ENCODE data around the gene CPS1. TPM values are rescaled to one million over a fixed set of nuclear protein-coding genes. Genes with fewer than 3 reads are reported as not detected.

The CPS1 gene
- total and polyA plus RNA-seq, 11 donors = 0.61 to 5.3 (median 1.8) TPM

DNA sequence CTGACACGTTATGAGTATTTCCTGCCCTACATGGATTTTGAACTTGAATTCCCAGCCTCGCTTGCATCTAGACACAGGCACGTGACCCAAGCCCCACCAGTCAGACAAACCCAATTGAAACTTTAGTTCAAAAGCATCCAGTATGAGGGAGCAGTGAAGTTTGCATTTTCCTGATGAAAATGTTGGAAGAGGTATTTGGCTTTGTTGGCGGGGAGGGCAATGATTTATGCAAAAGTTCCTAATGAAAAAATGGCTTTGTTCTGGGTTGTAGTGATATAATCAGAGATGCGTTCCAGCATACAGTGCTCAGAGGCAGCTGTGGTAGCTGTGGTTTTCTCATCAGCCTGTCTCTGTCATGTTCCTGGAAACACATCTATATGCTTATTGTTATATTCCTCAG lies 36.8 kb upstream of the CPS1 start:
- Histone ChIP-seq H3K9me3 (peaks cover 0 to 8% (median 0%) of the 10 kb centered on the region in 12 donors), H3K27ac (no peak overlapping the region), H3K36me3 (no peaks in the 10 kb centered on the region), H3K4me3 (no peak overlapping the region), H3K4me1 (no peaks in the 10 kb centered on the region), H3K27me3 (no peaks in the 10 kb centered on the region)
- DNase-seq (no peak), ATAC-seq (no peak)
- intact Hi-C loops (cut with DNase I) = no loop called here
- WGBS, 4 donors = 75 to 85% (median 82%) methylated on average over 5 of the region's 5 CpGs
- TF ChIP-seq, protein P1, sequence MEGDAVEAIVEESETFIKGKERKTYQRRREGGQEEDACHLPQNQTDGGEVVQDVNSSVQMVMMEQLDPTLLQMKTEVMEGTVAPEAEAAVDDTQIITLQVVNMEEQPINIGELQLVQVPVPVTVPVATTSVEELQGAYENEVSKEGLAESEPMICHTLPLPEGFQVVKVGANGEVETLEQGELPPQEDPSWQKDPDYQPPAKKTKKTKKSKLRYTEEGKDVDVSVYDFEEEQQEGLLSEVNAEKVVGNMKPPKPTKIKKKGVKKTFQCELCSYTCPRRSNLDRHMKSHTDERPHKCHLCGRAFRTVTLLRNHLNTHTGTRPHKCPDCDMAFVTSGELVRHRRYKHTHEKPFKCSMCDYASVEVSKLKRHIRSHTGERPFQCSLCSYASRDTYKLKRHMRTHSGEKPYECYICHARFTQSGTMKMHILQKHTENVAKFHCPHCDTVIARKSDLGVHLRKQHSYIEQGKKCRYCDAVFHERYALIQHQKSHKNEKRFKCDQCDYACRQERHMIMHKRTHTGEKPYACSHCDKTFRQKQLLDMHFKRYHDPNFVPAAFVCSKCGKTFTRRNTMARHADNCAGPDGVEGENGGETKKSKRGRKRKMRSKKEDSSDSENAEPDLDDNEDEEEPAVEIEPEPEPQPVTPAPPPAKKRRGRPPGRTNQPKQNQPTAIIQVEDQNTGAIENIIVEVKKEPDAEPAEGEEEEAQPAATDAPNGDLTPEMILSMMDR (IDR thresholded peaks at IDR 0.05) = no peak
- TF ChIP-seq POLR2A (IDR thresholded peaks at IDR 0.05) = no peak

DNA sequence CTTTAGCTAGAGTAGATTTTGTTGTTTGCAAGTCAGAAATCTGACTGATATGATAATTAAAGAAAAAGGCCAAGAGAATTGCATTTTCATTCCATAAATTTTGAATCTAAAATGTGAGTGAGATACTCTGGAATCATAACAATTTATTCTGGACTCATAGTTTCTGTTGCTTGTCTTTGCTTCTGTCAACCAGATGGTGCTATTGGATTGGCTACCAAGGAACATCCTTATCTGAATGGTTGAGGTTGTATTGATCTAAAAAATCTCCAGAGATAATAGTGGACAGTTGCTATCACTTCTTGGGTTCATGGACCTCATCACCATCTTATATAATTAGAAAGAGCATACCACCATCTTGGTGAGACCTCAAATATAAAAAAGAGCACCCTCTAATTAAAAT lies 34.0 kb upstream of the CPS1 start:
- H3K4me1 ChIP-seq = no peaks in the 10 kb centered on the region
- no peaks in the 10 kb centered on the region for H3K36me3 ChIP-seq
- TF ChIP-seq, protein P1 (IDR thresholded peaks at IDR 0.05) = no peak
- no peak for TF ChIP-seq POLR2A (IDR thresholded peaks at IDR 0.05)
- intact Hi-C loops (cut with DNase I) = no loop called here
- no peaks in the 10 kb centered on the region for H3K27me3 ChIP-seq
- no peak overlapping the region for H3K27ac ChIP-seq
- no peak overlapping the region for H3K4me3 ChIP-seq
- DNase-seq (no peak), ATAC-seq (no peak)
- no peaks in the 10 kb centered on the region for H3K9me3 ChIP-seq

DNA sequence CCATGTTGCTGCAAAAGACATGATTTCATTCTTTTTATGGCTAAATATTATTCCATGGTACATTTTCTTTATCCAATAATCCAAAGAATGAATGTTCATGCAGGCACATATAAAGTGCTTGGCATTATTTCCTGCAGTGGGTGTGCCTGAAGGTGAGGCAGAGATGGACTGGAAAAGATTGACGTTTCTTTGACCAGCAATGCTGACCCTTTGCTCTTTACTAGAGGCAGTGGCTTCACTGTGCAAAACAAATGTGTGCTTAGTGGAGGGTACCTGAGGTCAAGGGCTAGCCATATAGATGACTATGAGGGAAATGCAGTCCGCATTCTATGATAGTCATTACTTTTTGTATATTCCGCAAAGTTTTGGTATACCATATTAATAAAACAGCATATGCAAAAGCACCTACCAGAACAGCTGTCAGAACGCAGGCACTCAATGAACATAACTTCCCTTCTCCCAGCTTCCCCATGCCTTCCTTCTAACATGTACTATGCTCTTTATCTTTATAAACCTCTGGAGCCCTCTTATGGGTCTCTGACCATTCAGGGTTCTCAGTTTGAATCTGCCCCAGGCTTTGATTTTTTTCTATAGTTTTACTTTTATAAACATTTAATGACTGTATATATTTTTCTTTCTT lies 32.6 kb upstream of the CPS1 start:
- no peaks in the 10 kb centered on the region for H3K36me3 ChIP-seq
- H3K9me3 ChIP-seq = no peaks in the 10 kb centered on the region
- H3K27ac ChIP-seq = no peak overlapping the region
- DNase-seq (no peak), ATAC-seq (no peak)
- 83 to 88% (median 85%) methylated on average over 4 of the region's 4 CpGs for WGBS, 4 donors
- TF ChIP-seq, protein P1 (IDR thresholded peaks at IDR 0.05) = no peak
- TF ChIP-seq POLR2A (IDR thresholded peaks at IDR 0.05) = no peak
- no peak overlapping the region for H3K4me3 ChIP-seq
- no peaks in the 10 kb centered on the region for H3K27me3 ChIP-seq
- intact Hi-C loops (cut with DNase I) = no loop called here
- H3K4me1 ChIP-seq = no peaks in the 10 kb centered on the region

DNA sequence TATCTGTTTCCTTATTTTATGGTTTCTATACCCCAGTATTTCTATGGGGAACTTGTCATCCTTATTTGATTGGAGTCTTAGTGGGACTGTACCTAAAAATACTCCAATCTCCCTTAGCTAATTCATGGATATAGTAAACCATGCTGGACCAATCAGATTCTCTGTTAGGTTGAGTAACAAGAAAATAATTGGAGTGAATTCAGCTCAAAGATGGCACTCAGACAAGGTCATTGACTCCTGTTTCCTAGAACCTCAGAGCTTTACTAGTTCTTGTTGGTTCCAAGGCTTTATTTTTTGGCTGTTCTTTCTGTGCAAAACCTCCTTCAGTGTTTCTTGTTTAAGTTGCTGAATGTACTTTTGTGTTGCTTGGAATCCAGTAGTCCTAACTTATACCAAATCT lies 31.9 kb upstream of the CPS1 start:
- H3K36me3 ChIP-seq = no peaks in the 10 kb centered on the region
- no peak overlapping the region for H3K4me3 ChIP-seq
- H3K9me3 ChIP-seq = no peaks in the 10 kb centered on the region
- no peaks in the 10 kb centered on the region for H3K27me3 ChIP-seq
- intact Hi-C loops (cut with DNase I) = no loop called here
- H3K4me1 ChIP-seq = no peaks in the 10 kb centered on the region
- no peak overlapping the region for H3K27ac ChIP-seq
- DNase-seq (no peak), ATAC-seq (no peak)
- TF ChIP-seq, protein P1 (IDR thresholded peaks at IDR 0.05) = no peak
